HG02678 (cell line): Measurements from ENCODE around the gene MAGEA9.
"Not testable (repeated sequence)": the region's sequence is repeated elsewhere in the genome, so short reads cannot be mapped to it uniquely, and the experiment has no call there.

Source experiments
- ATAC-seq: cut with Tn5 transposase; IDR thresholded peaks from one replicate; pipeline ENCODE4 v1.9.1; 2021; ENCODE audit warnings: mild to moderate bottlenecking, moderate library complexity; ENCODE audit not compliant: unreplicated experiment

The MAGEA9 gene

DNA sequence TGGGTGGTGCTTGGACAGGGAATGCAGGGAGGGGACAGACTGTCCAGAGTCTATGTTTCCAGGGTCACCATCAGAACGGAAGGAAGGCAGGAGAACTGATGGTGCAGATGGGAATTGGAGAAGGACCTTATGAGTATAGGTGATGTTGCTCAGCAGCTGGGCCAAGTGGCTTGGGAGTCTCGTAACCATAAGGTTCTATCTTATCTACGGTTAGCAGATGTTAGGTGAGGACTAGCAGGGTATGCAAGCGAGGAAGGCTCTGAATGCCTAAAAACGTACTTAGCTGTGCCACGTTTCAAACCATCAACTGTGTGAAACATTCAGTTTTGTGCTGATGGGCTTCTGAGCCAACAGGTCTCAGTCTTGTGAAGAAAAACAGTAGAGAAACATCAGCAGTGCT, 22.4 kb downstream of the MAGEA9 start:
- no peak for ATAC-seq

DNA sequence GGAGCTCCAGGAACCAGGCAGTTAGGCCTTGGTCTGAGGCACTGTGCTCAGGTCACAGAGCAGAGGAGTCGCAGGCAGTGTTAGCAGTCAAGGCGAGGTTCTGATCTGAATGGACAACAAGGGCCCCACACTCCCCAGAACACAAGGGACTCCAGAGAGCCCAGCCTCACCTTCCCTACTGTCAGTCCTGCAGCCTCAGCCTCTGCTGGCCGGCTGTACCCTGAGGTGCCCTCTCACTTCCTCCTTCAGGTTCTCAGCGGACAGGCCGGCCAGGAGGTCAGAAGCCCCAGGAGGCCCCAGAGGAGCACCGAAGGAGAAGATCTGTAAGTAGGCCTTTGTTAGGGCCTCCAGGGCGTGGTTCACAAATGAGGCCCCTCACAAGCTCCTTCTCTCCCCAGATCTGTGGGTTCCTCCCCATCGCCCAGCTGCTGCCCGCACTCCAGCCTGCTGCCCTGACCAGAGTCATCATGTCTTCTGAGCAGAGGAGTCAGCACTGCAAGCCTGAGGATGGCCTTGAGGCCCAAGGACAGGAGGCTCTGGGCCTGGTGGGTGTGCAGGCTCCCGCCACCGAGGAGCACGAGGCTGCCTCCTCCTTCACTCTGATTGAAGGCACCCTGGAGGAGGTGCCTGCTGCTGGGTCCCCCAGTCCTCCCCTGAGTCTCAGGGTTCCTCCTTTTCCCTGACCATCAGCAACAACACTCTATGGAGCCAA, 26.2 kb downstream of the MAGEA9 start:
- no peak for ATAC-seq

DNA sequence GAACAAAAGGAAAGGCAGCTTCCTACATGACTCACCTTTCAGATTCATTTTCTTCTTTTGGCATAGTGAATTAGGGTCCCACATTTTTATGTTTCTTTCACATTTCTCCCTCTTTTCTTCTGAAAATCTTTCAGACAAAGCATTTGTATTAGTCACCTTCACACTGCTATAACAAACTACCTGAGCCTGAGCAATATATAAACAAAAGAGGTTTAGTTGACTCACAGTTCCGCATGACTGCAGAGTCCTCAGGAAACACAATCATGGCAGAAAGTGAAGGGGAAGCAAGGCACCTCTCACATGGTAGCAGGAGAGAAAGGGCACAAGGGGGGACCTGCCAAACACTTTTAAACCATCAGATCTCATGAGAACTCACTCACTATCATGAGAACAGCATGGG, 36.9 kb downstream of the MAGEA9 start:
- ATAC-seq, result no peak

DNA sequence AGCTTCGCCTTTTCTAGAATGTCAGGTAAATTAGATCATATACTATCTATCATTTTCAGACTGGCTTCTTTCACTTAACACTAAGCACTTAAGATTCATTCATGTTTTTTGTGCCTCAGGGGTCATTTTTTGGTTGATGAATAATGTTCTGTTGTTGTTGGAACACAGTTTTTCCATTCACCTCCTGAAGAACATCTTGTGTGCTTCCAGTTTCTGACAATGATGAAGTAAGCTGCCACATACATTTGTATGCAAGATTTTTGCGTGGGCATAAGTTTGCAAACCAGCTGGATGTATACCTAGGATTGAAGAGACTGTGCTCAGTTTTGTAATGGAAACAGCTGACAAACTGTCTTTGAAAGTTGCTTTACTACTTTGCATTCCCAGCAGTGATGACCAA, 37.6 kb downstream of the MAGEA9 start:
- ATAC-seq, result no peak

DNA sequence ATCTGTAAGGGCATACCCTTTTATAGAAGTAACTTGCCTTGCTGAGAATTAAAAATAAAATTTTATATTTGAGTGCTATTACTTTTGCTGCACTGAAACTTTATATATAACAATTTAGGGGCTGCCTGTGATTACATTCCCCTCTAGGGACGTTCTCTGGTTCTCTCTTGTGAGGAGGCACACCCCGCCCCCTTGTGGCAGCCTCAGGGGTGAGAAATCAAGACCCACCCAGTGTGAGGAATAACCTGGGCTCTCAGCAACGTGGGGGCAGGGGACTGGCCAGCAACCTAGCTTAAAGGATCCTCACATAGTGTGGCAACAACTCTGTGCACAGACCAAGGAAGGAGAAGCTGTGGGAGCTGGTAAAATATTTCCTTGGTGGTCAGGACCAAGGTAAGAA, 43.7 kb downstream of the MAGEA9 start:
- ATAC-seq, result no peak

DNA sequence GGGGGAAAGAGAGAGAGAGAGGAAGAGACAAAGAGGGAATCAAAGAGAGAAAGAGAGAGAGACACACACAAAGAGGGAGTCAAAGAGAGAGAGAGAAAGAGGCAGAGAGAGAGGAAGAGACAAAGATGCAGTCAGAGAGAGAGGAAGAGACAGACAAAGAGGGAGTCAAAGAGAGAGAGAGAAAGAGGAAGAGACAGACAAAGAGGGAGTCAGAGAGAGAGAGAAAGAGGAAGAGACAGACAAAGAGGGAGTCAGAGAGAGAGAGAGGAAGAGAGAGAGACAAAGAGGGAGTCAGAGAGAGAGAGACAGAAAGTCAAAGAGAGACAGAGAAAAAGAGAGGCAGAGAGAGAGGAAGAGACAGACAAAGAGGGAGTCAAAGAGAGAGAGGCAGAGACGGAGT, 45.5 kb downstream of the MAGEA9 start:
- ATAC-seq, result no peak

DNA sequence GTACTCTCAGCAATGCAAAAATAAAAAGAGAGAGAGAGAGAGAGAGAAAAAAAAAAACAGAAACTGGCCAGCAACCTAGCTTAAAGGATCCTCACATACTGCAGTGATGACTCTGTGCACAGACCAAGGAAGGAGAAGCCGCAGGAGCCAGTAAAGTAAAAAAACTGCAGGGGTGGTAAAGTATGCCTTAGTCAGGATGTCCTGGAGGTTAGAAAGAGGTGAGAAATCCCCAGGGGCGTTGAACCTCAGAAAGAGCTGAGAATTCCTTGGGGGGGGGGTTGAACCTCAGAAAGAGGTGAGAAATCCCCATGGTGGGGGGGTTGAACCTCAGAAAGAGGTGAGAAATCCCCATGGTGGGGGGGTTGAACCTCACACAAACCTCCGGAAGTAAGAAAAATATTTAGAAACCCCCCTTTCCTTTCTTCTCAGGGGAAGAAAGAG, 48.0 kb downstream of the MAGEA9 start:
- peak; percentile 46 for ATAC-seq

DNA sequence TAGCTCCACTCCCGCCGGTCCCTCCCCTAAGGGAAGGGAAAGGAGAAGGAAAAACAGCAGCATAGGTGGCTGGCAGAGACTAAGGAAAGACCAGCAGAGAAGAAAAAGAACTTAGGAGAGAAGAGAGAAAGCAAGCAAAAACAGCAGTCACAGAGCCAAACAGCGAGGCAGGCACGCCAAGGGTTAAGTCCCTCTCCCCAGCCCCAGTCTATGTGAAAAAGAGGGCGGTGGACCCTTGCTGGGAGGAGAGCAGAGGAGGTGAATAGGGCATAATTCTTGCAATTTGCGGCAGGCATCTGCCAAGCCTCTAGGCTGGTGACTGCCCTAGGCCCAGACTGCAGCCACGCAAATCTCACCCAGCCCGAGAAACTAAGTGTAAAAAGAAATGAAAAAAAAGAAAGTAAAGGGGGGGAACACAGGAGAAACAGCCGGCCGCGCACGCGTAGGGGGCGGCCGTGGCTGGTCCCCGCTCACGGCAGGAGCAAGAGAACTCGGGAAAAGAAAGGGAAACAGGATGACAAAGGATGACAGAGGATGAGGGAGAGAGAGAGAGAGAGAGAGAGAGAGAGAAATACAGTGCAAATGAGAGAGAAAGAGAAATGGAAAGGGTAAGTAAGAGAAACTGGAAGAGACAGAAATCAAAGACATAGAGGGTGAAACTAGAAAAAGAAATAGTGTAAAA, 48.6 kb downstream of the MAGEA9 start:
- ATAC-seq, result peak; percentile 62

DNA sequence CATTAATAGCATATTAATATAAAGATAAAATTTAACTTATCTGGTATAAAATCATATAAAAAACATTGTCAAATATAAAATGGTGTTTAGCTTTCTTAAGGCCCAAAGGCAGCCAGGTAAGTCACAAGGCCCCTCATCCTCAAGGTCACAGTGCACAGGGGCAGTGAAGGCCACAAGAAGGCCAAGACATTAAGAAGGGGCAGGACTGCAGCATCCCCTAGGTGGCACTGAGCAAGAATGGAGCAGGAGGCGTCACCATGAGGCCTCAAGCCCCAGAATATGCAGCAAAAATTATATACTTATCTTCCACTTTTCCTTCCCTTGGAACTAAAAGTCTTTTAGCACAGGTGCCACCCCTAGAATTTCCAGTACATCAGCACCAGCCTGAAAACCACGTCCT, 49.7 kb downstream of the MAGEA9 start:
- no peak for ATAC-seq

DNA sequence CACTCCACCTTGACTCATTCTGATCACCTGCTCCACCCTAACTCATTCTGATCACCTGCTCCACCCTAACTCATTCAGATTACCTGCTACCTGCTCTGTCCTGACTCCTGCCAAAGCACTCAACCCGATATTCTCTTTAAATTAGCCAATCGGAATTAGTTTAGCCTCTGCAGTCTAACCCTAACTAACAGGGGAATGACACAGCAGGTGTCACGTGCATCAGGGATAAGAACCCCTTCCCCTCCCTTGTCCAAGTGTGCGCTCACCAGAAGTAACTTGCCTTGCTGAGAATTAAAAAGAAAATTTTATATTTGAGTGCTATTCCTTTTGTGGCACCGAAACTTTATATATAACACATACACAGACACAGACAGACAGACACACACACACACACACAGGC, 55.0 kb downstream of the MAGEA9 start:
- not testable (repeated sequence) for ATAC-seq

DNA sequence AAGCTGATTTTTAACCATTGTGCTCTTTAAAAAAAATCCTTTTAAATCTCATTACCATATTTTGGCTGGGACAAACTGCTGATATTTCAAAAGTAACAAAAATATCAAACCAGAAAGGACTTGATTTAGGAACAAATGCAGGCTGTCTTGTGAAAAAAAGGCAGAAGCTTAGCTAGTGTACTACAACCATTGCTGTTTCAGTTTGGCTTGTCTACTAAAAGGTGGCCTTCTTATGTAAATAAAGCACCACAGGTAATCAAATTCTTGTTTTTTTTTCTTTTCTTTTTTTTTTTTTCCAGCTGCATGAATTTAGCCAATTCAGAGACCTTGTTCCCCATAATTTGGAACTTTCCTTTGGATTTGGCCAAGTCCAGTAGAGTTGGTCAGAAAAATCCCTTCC, 55.4 kb downstream of the MAGEA9 start:
- no peak for ATAC-seq
